Nephron progenitor cell (in vitro differentiated cells): ENCODE data around the gene RNASE4.

Experiments used
- DNase-seq: peaks from one replicate; pipeline ENCODE4 v3.0.0; 2021
- H3K27ac Mint-ChIP-seq: 2 replicates; pipeline ENCODE4 v1.8.0; 2021; ENCODE audit warnings: mild to moderate bottlenecking, moderate library complexity, mixed read lengths
- H3K27me3 Mint-ChIP-seq: 2 replicates; pipeline ENCODE4 v1.8.0; 2021; ENCODE audit warnings: mild to moderate bottlenecking, low read depth, mixed read lengths; ENCODE audit not compliant: poor library complexity
- H3K36me3 Mint-ChIP-seq: 2 replicates; pipeline ENCODE4 v1.8.0; 2021; ENCODE audit warnings: low read depth, mixed read lengths
- H3K4me1 Mint-ChIP-seq: 2 replicates; pipeline ENCODE4 v1.8.0; 2021; ENCODE audit warnings: mixed read lengths
- H3K4me3 Mint-ChIP-seq: 2 replicates; pipeline ENCODE4 v1.8.0; 2021; ENCODE audit warnings: mild to moderate bottlenecking, moderate library complexity, mixed read lengths
- H3K9me3 Mint-ChIP-seq: 2 replicates; pipeline ENCODE4 v1.8.0; 2021; ENCODE audit warnings: mild to moderate bottlenecking, moderate library complexity, mixed read lengths
- TF ChIP-seq, protein P1 (sequence below): fragments of 200-600 bp; sonication (generic); IDR thresholded peaks from 2 replicates; pipeline ENCODE4 v1.5.0; 2021; ENCODE audit warnings: antibody characterized with exemption

Gene RNASE4

DNA sequence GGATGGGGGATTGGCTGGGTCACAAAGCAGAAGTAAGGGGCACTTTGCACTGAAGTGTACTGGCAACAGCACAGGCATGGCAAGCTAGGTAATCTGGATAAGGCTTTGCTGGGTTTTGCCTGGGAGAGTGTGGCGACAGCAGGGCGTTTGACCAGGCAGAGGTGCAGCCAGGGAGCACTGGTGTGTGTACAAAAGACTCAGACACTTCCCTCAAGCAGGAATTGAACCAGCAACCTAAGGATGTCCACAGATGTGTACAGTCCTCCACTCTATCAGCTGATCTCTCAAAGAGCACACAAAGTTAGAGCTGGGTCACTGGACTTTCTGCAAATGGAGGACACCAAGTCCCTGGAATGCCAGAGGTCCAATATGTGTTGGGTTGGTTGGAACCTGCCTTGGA, 15.4 kb upstream of the RNASE4 start:
- Mint-ChIP-seq H3K36me3 (no peaks in the 10 kb centered on the region), H3K9me3 (no peaks in the 10 kb centered on the region), H3K4me3 (no peak overlapping the region), H3K27ac (no peak overlapping the region), H3K27me3 (peaks cover 48% of the 10 kb centered on the region), H3K4me1 (peaks cover 6% of the 10 kb centered on the region)
- TF ChIP-seq, protein P1, sequence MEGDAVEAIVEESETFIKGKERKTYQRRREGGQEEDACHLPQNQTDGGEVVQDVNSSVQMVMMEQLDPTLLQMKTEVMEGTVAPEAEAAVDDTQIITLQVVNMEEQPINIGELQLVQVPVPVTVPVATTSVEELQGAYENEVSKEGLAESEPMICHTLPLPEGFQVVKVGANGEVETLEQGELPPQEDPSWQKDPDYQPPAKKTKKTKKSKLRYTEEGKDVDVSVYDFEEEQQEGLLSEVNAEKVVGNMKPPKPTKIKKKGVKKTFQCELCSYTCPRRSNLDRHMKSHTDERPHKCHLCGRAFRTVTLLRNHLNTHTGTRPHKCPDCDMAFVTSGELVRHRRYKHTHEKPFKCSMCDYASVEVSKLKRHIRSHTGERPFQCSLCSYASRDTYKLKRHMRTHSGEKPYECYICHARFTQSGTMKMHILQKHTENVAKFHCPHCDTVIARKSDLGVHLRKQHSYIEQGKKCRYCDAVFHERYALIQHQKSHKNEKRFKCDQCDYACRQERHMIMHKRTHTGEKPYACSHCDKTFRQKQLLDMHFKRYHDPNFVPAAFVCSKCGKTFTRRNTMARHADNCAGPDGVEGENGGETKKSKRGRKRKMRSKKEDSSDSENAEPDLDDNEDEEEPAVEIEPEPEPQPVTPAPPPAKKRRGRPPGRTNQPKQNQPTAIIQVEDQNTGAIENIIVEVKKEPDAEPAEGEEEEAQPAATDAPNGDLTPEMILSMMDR: no peak
- DNase-seq: no peak

GRCh38 chr14:20671597-20672283, 12.6 kb upstream of the RNASE4 start:
- TF ChIP-seq, protein P1: no peak
- no peaks in the 10 kb centered on the region for H3K9me3 Mint-ChIP-seq
- peaks cover 40% of the 10 kb centered on the region for H3K27me3 Mint-ChIP-seq
- H3K4me1 Mint-ChIP-seq: peaks cover 6% of the 10 kb centered on the region
- H3K36me3 Mint-ChIP-seq: no peaks in the 10 kb centered on the region
- H3K4me3 Mint-ChIP-seq: no peak overlapping the region
- no peak for DNase-seq
- H3K27ac Mint-ChIP-seq: no peak overlapping the region

GRCh38 chr14:20675669-20676068, 8.7 kb upstream of the RNASE4 start:
- peaks cover 13% of the 10 kb centered on the region for H3K4me1 Mint-ChIP-seq
- peaks cover 22% of the 10 kb centered on the region for H3K27me3 Mint-ChIP-seq
- DNase-seq: no peak
- H3K36me3 Mint-ChIP-seq: no peaks in the 10 kb centered on the region
- TF ChIP-seq, protein P1: no peak
- no peaks in the 10 kb centered on the region for H3K9me3 Mint-ChIP-seq
- no peak overlapping the region for H3K27ac Mint-ChIP-seq
- no peak overlapping the region for H3K4me3 Mint-ChIP-seq

GRCh38 chr14:20676072-20676471, 8.3 kb upstream of the RNASE4 start:
- TF ChIP-seq, protein P1: no peak
- no peaks in the 10 kb centered on the region for H3K36me3 Mint-ChIP-seq
- peaks cover 17% of the 10 kb centered on the region for H3K4me1 Mint-ChIP-seq
- H3K27me3 Mint-ChIP-seq: peaks cover 22% of the 10 kb centered on the region
- no peaks in the 10 kb centered on the region for H3K9me3 Mint-ChIP-seq
- no peak overlapping the region for H3K4me3 Mint-ChIP-seq
- H3K27ac Mint-ChIP-seq: no peak overlapping the region
- DNase-seq: no peak

- DNase-seq: peak; percentile 44
- Mint-ChIP-seq H3K4me1 (peaks cover 20% of the 10 kb centered on the region), H3K9me3 (no peaks in the 10 kb centered on the region), H3K27ac (no peak overlapping the region), H3K36me3 (no peaks in the 10 kb centered on the region), H3K27me3 (peaks cover 24% of the 10 kb centered on the region), H3K4me3 (no peak overlapping the region)
- TF ChIP-seq, protein P1: no peak
These were observed 4.5 kb upstream of the RNASE4 start for GRCh38 chr14:20679907-20680306.

- no peaks in the 10 kb centered on the region for H3K36me3 Mint-ChIP-seq
- H3K9me3 Mint-ChIP-seq: no peaks in the 10 kb centered on the region
These were observed 4.0 kb upstream of the RNASE4 start for GRCh38 chr14:20680363-20680762.

More at GRCh38 chr14:20680363-20680762, 4.0 kb upstream of the RNASE4 start:
- no peak for DNase-seq
- Mint-ChIP-seq H3K27me3 (peaks cover 26% of the 10 kb centered on the region), H3K4me3 (no peak overlapping the region), H3K27ac (no peak overlapping the region), H3K4me1 (peaks cover 25% of the 10 kb centered on the region)
- TF ChIP-seq, protein P1: no peak
